GM10847 (cell line): Measurements from ENCODE around the gene CDHR1.

Experiments
- POLR2A ChIP-seq: IDR thresholded peaks from 2 replicates; pipeline ENCODE4 v1.6.1; 2011; ENCODE audit not compliant: insufficient read length; ENCODE audit errors: extremely low read depth

CDHR1 gene

DNA sequence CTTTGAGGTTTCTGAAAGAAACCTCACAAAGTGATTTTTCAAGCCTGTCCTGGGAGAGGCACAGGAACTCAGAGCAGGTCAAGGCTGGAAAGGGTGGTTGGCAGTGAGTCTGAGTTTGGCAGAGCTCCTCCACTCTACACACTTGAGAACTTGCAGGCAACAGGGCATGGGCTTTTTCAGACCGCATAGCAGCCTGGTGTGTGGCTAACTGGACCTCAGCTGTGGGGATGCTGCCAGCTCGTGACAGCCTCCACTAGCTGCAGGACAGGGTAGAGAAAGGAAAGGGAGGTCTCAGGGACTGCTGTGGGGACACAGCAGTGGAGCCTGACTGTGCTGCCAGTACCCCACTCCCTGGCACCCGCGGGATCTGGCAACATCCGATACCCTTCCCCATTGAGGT lies 2.6 kb downstream of the CDHR1 start:
- no peak for TF ChIP-seq POLR2A

GRCh38 chr10:84197643-84198042 lies 3.3 kb downstream of the CDHR1 start:
- no peak for TF ChIP-seq POLR2A

DNA sequence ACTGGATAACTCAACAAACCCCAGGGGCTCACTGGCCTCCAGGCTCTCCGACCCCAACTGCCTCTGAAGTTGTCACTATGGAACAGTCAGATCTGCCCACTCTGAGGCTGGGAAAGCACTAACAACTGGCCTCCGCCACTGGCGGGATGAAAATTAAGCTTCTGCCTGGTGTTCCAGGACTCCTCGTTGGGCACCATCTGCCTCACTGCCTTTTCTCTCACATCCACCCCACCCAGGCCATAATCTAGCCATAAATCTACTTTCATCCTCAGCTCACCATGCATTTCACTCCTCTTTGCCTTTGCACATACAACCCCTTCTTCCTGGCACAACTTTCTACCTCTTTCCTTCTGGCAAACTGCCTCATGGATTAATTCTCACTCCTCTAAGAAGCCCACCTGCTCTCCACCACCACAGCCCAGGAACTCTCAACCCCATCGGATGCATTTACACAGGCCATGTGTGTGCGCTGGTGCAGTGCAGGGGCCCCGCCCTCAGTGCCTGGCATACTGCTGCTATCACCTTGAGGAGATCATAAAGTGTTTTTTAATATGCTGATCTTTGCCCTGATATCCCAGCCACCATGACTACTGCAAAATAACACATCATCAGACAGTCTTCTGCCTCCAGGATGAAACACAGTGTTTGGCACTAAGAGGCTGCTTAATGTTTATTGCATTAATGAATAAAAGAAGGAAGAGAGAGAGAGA lies 4.0 kb downstream of the CDHR1 start:
- TF ChIP-seq POLR2A, result no peak

GRCh38 chr10:84200537-84201243 lies 6.4 kb downstream of the CDHR1 start:
- no peak for TF ChIP-seq POLR2A

- no peak for TF ChIP-seq POLR2A
Measured at GRCh38 chr10:84201244-84201606, 6.9 kb downstream of the CDHR1 start.

GRCh38 chr10:84201682-84202081 lies 7.3 kb downstream of the CDHR1 start:
- TF ChIP-seq POLR2A, result no peak

DNA sequence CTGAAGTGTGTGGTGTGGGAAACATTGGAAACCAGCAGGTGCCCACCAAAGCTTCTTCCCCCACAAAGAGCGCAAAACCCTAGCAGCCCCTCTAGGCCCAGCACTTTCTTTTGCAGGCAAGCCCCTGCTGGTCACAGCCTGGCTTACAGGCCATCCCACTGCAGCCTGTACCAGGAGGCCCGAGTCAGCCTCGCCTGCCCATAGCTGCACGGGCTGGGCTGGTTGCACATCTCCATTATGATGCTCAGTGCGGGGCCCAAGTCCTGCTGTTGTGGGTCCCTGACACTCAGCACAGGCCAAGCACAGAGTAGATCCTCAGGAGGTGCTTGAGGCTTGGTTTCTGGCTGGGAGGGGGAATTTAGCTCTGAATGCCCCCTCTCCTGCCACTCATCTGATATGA lies 8.0 kb downstream of the CDHR1 start:
- no peak for TF ChIP-seq POLR2A

GRCh38 chr10:84204122-84204521 lies 9.8 kb downstream of the CDHR1 start:
- TF ChIP-seq POLR2A, result no peak

GRCh38 chr10:84204610-84205009 lies 10.3 kb downstream of the CDHR1 start:
- no peak for TF ChIP-seq POLR2A

DNA sequence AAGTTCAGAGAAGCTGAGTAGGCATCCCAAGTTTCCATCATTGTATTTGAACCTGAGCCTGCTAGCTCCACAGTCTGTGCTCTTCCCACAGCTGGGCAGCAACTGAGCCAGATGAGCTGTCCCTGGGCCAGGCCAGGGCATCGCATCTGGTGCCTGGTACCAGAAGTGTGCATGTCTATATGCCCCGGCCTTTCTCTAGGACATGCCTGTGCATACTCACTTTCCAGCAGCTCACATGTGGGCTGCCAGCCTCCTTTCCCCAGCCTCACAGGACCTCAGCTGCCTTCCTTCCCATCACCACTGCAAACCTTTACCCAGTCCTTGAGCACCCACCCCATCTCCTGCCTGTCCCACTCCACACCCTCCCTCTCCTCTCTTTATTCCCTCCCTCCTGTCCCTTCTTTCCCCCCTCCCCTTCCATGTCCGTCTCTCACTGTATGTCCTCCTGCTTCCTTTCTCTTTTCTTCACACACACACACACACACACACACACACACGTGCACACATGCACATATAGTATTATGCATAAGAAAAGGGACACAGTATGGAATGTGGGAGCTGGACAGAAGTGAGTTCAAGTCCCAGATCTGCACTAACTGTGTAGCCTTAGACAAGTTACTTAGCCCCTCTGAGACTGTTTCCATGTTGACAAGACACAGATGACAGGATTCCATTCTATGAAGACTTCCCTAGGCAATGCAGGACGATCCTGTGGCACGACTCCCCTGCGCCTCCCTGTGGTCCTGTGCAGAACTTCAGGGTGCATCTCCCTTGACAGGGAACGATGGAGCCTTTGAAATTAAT lies 10.9 kb downstream of the CDHR1 start:
- TF ChIP-seq POLR2A, result no peak

- no peak for TF ChIP-seq POLR2A
Measured at GRCh38 chr10:84205853-84206525, 11.7 kb downstream of the CDHR1 start.

GRCh38 chr10:84208023-84208422 lies 13.7 kb downstream of the CDHR1 start:
- no peak for TF ChIP-seq POLR2A

DNA sequence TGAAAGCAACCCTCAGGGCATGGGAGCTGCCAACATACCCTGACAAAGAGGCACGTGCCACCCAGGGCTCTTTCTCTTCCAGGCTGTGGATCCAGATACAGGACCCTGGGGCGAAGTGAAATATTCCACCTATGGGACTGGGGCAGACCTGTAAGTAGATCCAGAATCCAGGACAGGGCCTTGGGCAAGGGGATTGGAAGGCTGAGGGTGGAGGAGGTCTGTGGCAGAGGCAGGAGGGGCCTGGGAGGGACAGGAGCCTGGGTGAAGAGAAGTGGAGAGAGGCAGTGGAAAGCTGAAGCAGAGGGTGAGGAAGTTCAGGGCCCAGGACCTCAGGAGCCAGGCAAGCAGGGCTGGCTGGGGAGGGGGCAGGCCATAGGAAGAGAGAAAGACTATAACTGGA lies 17.2 kb downstream of the CDHR1 start:
- TF ChIP-seq POLR2A, result no peak

- TF ChIP-seq POLR2A, result no peak
Measured at GRCh38 chr10:84212014-84212413, 17.7 kb downstream of the CDHR1 start.

DNA sequence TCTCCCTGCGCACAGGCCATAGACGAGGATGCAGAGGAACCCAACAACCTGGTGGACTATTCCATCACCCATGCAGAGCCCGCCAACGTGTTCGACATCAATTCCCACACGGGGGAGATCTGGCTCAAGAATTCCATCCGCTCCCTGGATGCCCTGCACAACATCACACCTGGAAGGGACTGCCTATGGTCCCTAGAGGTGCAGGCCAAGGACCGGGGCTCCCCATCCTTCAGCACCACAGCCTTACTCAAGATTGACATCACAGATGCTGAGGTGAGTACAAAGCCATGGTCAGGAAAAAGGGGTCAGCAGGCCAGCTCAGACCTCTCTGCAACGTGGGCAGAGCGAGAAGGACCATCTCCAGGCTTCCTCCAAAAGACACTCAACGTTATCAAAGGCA lies 18.7 kb downstream of the CDHR1 start:
- no peak for TF ChIP-seq POLR2A
